Measurements from ENCODE around the gene CFAP99. TPM values are rescaled to one million over a fixed set of nuclear protein-coding genes. Genes with fewer than 3 reads are reported as not detected.

The CFAP99 gene
- total and polyA plus RNA-seq, 9 of the 15 experiments (the other 6 are each of a cell fraction or from before 2014, with no cell fraction given), result 0.07 to 0.18 (median 0.09) TPM; not detected in 6

GRCh38 chr4:2412885-2413716 is 5.7 kb upstream of the CFAP99 start (continued):
- TF ChIP-seq TEAD2 (tag; IDR thresholded peaks at IDR 0.05), result no peak
- TF ChIP-seq THAP12 (CRISPR knock-in tag; IDR thresholded peaks at IDR 0.05), result no peak
- no peak for TF ChIP-seq MEF2D (tag; conservative IDR thresholded peaks at IDR 0.05; ENCODE audit: low read depth)
- TF ChIP-seq ETV5 (CRISPR knock-in tag; IDR thresholded peaks at IDR 0.05; ENCODE audit: low read depth), result no peak; the same call in 1 of the 2 replicates
- no peak for TF ChIP-seq ZFX (CRISPR knock-in tag; IDR thresholded peaks at IDR 0.05)
- TF ChIP-seq ZNF696 (CRISPR knock-in tag; conservative IDR thresholded peaks at IDR 0.05), result no peak
- TF ChIP-seq SNRNP70 (optimal IDR thresholded peaks at IDR 0.05; ENCODE audit: low read depth, low read length), result no peak
- no peak for TF ChIP-seq PTBP1 (IDR thresholded peaks at IDR 0.05; ENCODE audit: low read depth, low read length)
- TF ChIP-seq THRA (IDR thresholded peaks at IDR 0.05), result no peak
- TF ChIP-seq RB1 (IDR thresholded peaks at IDR 0.05; ENCODE audit: low read depth), result no peak
- TF ChIP-seq FOXM1 (IDR thresholded peaks at IDR 0.05; ENCODE audit: low read depth), result no peak
- TF ChIP-seq FOXM1 (CRISPR knock-in tag; IDR thresholded peaks at IDR 0.05; ENCODE audit: low read depth), result no peak

Data from K562 (cell line).